Erythroblast (primary cell): ENCODE results near the gene ZNRF3.

Source experiments
- GATA1 ChIP-seq: IDR thresholded peaks from 2 replicates; pipeline ENCODE4 v1.6.1; 2011; ENCODE audit warnings: low read depth, mild to moderate bottlenecking, control low read depth, low read length, moderate library complexity
- POLR2A ChIP-seq: IDR thresholded peaks from 2 replicates; pipeline ENCODE4 v1.6.1; 2011; ENCODE audit warnings: mild to moderate bottlenecking, low read length

- no peak for TF ChIP-seq POLR2A
- TF ChIP-seq GATA1, result no peak
Observed at GRCh38 chr22:28983788-28984441, 100.5 kb downstream of the ZNRF3 start.
